ENCODE results near the gene FBN1. TPM values are rescaled to one million over a fixed set of nuclear protein-coding genes. Genes with fewer than 3 reads are reported as not detected.

Gene FBN1
- total and polyA plus RNA-seq, 2 donors (not counting 3 experiments of a cell fraction or from before 2014, with no cell fraction given), result 107 to 111 TPM

GRCh38 chr15:48674876-48675275 lies 29.4 kb upstream of the FBN1 start:
- dilution Hi-C loops (cut with MboI; ENCODE audit: extremely low pct_ligation_motif_present, low sequenced_read_pairs), result no loop called here
- Histone ChIP-seq H3K4me3 (replicated peaks in 1 of 3; ENCODE audit: insufficient read depth in 1 of 3, low read depth in 1 of 3, low read length in 3 of 3) (no peak overlapping the region), H3K4me1 (ENCODE audit: control insufficient read depth, extremely low read depth, insufficient read depth, low read length) (peaks cover 3% of the 10 kb centered on the region), H3K79me2 (ENCODE audit: control insufficient read depth, insufficient read depth, low read length) (no peaks in the 10 kb centered on the region), H3K27me3 (ENCODE audit: control insufficient read depth in 2 of 2, insufficient read depth in 2 of 2, low read length in 2 of 2) (no peaks in the 10 kb centered on the region), H2AFZ (ENCODE audit: low read depth, low read length) (no peak overlapping the region), H3K9ac (replicated peaks; ENCODE audit: extremely low read depth, insufficient read depth, low read length) (no peak overlapping the region), H3K36me3 (ENCODE audit: control insufficient read depth in 2 of 2, extremely low read depth in 1 of 2, insufficient read depth in 2 of 2, low read length in 2 of 2) (no peaks in the 10 kb centered on the region), H3K9me3 (replicated peaks; ENCODE audit: control insufficient read depth, insufficient read depth, low read length) (no peaks in the 10 kb centered on the region), H3K4me2 (ENCODE audit: insufficient read depth, low read length) (no peak overlapping the region), H4K20me1 (replicated peaks; ENCODE audit: control insufficient read depth, extremely low read depth, insufficient read depth, low read length) (no peaks in the 10 kb centered on the region), H3K9me1 (replicated peaks; ENCODE audit: control insufficient read depth, extremely low read depth, insufficient read depth, low read length) (no peaks in the 10 kb centered on the region), H3K27ac (ENCODE audit: insufficient read depth, low read depth, low read length) (no peak overlapping the region)
- CTCF ChIA-PET, result no interaction called here
- no peak for DNase-seq (ENCODE audit: low read depth, low spot score)
- intact Hi-C loops (cut with micrococcal nuclease), result no loop called here
- TF ChIP-seq CTCF (IDR thresholded peaks at IDR 0.05; ENCODE audit: extremely low read depth in 1 of 2, insufficient read depth in 1 of 2, low read depth in 1 of 2, low read length in 2 of 2), result no peak
- TF ChIP-seq FOS (IDR thresholded peaks at IDR 0.05; ENCODE audit: borderline replicate concordance, insufficient read depth, low read length), result no peak
- TF ChIP-seq GATA2 (IDR thresholded peaks at IDR 0.05; ENCODE audit: insufficient read depth, insufficient read length, low read depth, low read length), result no peak
- no peak for TF ChIP-seq POLR2AphosphoS5 (IDR thresholded peaks at IDR 0.05; ENCODE audit: insufficient read depth, low read depth, low read length)
- TF ChIP-seq MYC (IDR thresholded peaks at IDR 0.05; ENCODE audit: low read depth, low read length), result no peak
- no peak for TF ChIP-seq JUN (IDR thresholded peaks at IDR 0.05; ENCODE audit: borderline replicate concordance, insufficient read depth, insufficient read length, low read depth)
- TF ChIP-seq MAX (IDR thresholded peaks at IDR 0.05; ENCODE audit: insufficient read depth, insufficient read length), result no peak
- no peak for TF ChIP-seq POLR2A (IDR thresholded peaks at IDR 0.05; ENCODE audit: low read depth, low read length)
- TF ChIP-seq EZH2 (IDR thresholded peaks at IDR 0.05; ENCODE audit: borderline replicate concordance, low read depth, low read length, severe bottlenecking), result no peak
- FAIRE-seq, result no peak
- POLR2A ChIA-PET, result no interaction called here
- BruUV-seq (replicated peaks), result no TSS peak

Data from endothelial cell of umbilical vein (primary cell).